Astrocyte (in vitro differentiated cells and primary cell): ENCODE measurements around the gene PKP4. TPM values are rescaled to one million over a fixed set of nuclear protein-coding genes. Genes with fewer than 3 reads are reported as not detected.

Source experiments
- DNase-seq: peaks from one replicate; pipeline ENCODE4 v3.0.0-alpha.2; 2010; ENCODE audit warnings: low read depth
- FAIRE-seq: peaks from 2 replicates; lab custom pipeline; 2011; peaks lifted over from hg19 to GRCh38; lab: Jason Lieb, UNC
- H2AFZ ChIP-seq: 2 replicates; pipeline ENCODE4 v1.6.0; 2012; ENCODE audit warnings: low read depth, low read length, inconsistent platforms
- H3K27ac ChIP-seq: 2 replicates; pipeline ENCODE4 v1.5.1; 2011; ENCODE audit warnings: low read depth, low read length, inconsistent platforms
- H3K27me3 ChIP-seq: 2 replicates; pipeline ENCODE4 v1.6.0; 2011; ENCODE audit warnings: low read length, inconsistent platforms; ENCODE audit not compliant: insufficient read depth
- H3K36me3 ChIP-seq: 2 replicates; pipeline ENCODE4 v1.5.1; 2011; ENCODE audit warnings: low read length, inconsistent platforms; ENCODE audit not compliant: insufficient read depth
- H3K4me1 ChIP-seq: 2 replicates; pipeline ENCODE4 v1.5.1; 2011; ENCODE audit warnings: low read length, inconsistent platforms; ENCODE audit not compliant: insufficient read depth
- H3K4me2 ChIP-seq: 2 replicates; pipeline ENCODE4 v1.6.0; 2012; ENCODE audit warnings: low read length, inconsistent platforms
- H3K4me3 ChIP-seq: 2 replicates; pipeline ENCODE4 v1.5.1; 2011; ENCODE audit warnings: low read depth, mild to moderate bottlenecking, low read length, inconsistent platforms; ENCODE audit not compliant: insufficient read depth
- H3K79me2 ChIP-seq: 2 replicates; pipeline ENCODE4 v1.6.0; 2012; ENCODE audit warnings: mild to moderate bottlenecking, low read length, inconsistent platforms; ENCODE audit not compliant: insufficient read depth
- H3K9ac ChIP-seq: 2 replicates; pipeline ENCODE4 v1.6.0; 2012; ENCODE audit warnings: mild to moderate bottlenecking, low read length, inconsistent platforms
- H3K9me3 ChIP-seq: 2 replicates; pipeline ENCODE4 v1.5.1; 2012; ENCODE audit warnings: low read depth, mild to moderate bottlenecking, low read length, inconsistent platforms; ENCODE audit not compliant: insufficient read depth
- H4K20me1 ChIP-seq: 2 replicates; pipeline ENCODE4 v1.6.0; 2012; ENCODE audit warnings: low read length, inconsistent platforms; ENCODE audit not compliant: insufficient read depth
- H3K27ac Mint-ChIP-seq: one replicate; pipeline ENCODE4 v1.8.0; 2021; ENCODE audit warnings: mild to moderate bottlenecking, mixed read lengths; ENCODE audit not compliant: unreplicated experiment
- H3K27me3 Mint-ChIP-seq: one replicate; pipeline ENCODE4 v1.8.0; 2021; ENCODE audit warnings: low read depth, mixed read lengths; ENCODE audit not compliant: unreplicated experiment
- H3K36me3 Mint-ChIP-seq: one replicate; pipeline ENCODE4 v1.8.0; 2021; ENCODE audit warnings: low read depth, mixed read lengths; ENCODE audit not compliant: unreplicated experiment
- H3K4me1 Mint-ChIP-seq: one replicate; pipeline ENCODE4 v1.8.0; 2021; ENCODE audit warnings: low read depth, mixed read lengths; ENCODE audit not compliant: unreplicated experiment
- H3K4me3 Mint-ChIP-seq: one replicate; pipeline ENCODE4 v1.8.0; 2021; ENCODE audit warnings: mild to moderate bottlenecking, moderate library complexity, mixed read lengths; ENCODE audit not compliant: unreplicated experiment
- H3K9me3 Mint-ChIP-seq: one replicate; pipeline ENCODE4 v1.8.0; 2021; ENCODE audit warnings: mild to moderate bottlenecking, mixed read lengths; ENCODE audit not compliant: unreplicated experiment
- CTCF ChIP-seq: IDR thresholded peaks from 2 replicates; pipeline ENCODE4 v1.5.1; 2011; ENCODE audit warnings: low read depth, mild to moderate bottlenecking, inconsistent platforms, low read length, moderate library complexity; ENCODE audit not compliant: insufficient read depth
- EZH2 ChIP-seq: IDR thresholded peaks from 2 replicates; pipeline ENCODE4 v1.6.1; 2012; ENCODE audit warnings: mild to moderate bottlenecking, low read length, inconsistent platforms; ENCODE audit not compliant: insufficient read depth
- total RNA-seq: library from RNA; stranded (reverse); gene quantifications from 2 replicates; pipeline ENCODE4 v1.2.1, GENCODE V29; 2021

PKP4 gene
- total RNA-seq, 1 donor from 2014 or later: 38.4 TPM

- Mint-ChIP-seq H3K4me1 (peaks cover 9% of the 10 kb centered on the region), H3K9me3 (peaks cover 6% of the 10 kb centered on the region), H3K4me3 (no peak overlapping the region), H3K36me3 (peaks cover 2% of the 10 kb centered on the region), H3K27ac (peak overlapping the region; percentile 56), H3K27me3 (peaks cover 9% of the 10 kb centered on the region)
- no peaks in the 10 kb centered on the region for H3K36me3 ChIP-seq
- H2AFZ ChIP-seq: no peak overlapping the region
- no peak overlapping the region for H3K4me2 ChIP-seq
- no peak for FAIRE-seq
- H3K27ac ChIP-seq: no peak overlapping the region
- DNase-seq: no peak
- H3K4me3 ChIP-seq: no peak overlapping the region
- TF ChIP-seq CTCF: no peak
- no peak for TF ChIP-seq EZH2
- H3K27me3 ChIP-seq: peaks cover 3% of the 10 kb centered on the region
- no peaks in the 10 kb centered on the region for H4K20me1 ChIP-seq
- no peaks in the 10 kb centered on the region for H3K9me3 ChIP-seq
- no peaks in the 10 kb centered on the region for H3K4me1 ChIP-seq
- no peaks in the 10 kb centered on the region for H3K79me2 ChIP-seq
- H3K9ac ChIP-seq: no peak overlapping the region
Observed at GRCh38 chr2:158723921-158724802, 267.4 kb downstream of the PKP4 start.

- Mint-ChIP-seq H3K4me1 (peaks cover 9% of the 10 kb centered on the region), H3K27me3 (peaks cover 16% of the 10 kb centered on the region), H3K27ac (no peak overlapping the region), H3K36me3 (peaks cover 2% of the 10 kb centered on the region), H3K9me3 (peaks cover 6% of the 10 kb centered on the region), H3K4me3 (no peak overlapping the region)
- Histone ChIP-seq H3K4me1 (no peaks in the 10 kb centered on the region), H3K36me3 (no peaks in the 10 kb centered on the region), H3K9ac (no peak overlapping the region), H2AFZ (no peak overlapping the region), H3K4me3 (no peak overlapping the region), H3K27me3 (peaks cover 3% of the 10 kb centered on the region), H4K20me1 (no peaks in the 10 kb centered on the region), H3K9me3 (no peaks in the 10 kb centered on the region), H3K79me2 (no peaks in the 10 kb centered on the region), H3K27ac (no peak overlapping the region), H3K4me2 (no peak overlapping the region)
- no peak for FAIRE-seq
- TF ChIP-seq EZH2 (no peak), CTCF (no peak)
- no peak for DNase-seq
Observed at GRCh38 chr2:158724803-158725381, 268.1 kb downstream of the PKP4 start.
